Common myeloid progenitor, CD34-positive (primary cell): ENCODE data around the gene PCYT1A.
A peak's percentile ranks its signal among the peaks of the same experiment; 100 is the strongest.

ENCODE experiments used
- CTCF ChIA-PET: fragments of 350-600 bp; sonication (Branson Sonifier 250); formaldehyde crosslinking; loops from one replicate; lab custom pipeline; 2021; ENCODE audit warnings: antibody characterized with exemption; lab: Charles Lee
- POLR2A ChIA-PET: fragments of 350-600 bp; sonication (Branson Sonifier 250); formaldehyde crosslinking; loops from one replicate; lab custom pipeline; 2021; ENCODE audit warnings: antibody characterized with exemption; lab: Charles Lee
- DNase-seq, 3 donors: peaks; one replicate each; pipeline versions ENCODE4 v3.0.0 to v3.0.0-alpha.2; 2013
- H3K27ac ChIP-seq, 2 experiments: 1 replicate in 1 of 2; 2 replicates in 1 of 2; pipeline ENCODE4 v1.7.0; 2013; ENCODE audit warnings: inconsistent platforms in 2 of 2, low read length in 2 of 2, mild to moderate bottlenecking in 2 of 2, low read depth in 1 of 2, moderate library complexity in 1 of 2; ENCODE audit not compliant: severe bottlenecking in 2 of 2, insufficient read depth in 1 of 2, poor library complexity in 1 of 2
- H3K27me3 ChIP-seq, 5 experiments: replicated peaks in 2 of 5; 1 replicate in 3 of 5; 2 replicates in 2 of 5; pipeline versions ENCODE4 v1.6.1 to v1.7.0; 2013; ENCODE audit warnings: low read length in 4 of 5, mild to moderate bottlenecking in 2 of 5, moderate library complexity in 2 of 5, inconsistent platforms in 1 of 5; ENCODE audit not compliant: insufficient read depth in 5 of 5, control insufficient read depth in 4 of 5
- H3K36me3 ChIP-seq, 4 experiments: 1 replicate in 2 of 4; 2 replicates in 2 of 4; pipeline versions ENCODE4 v1.6.1 to v1.7.0; 2013; ENCODE audit warnings: low read length in 3 of 4, control low read depth in 1 of 4, mild to moderate bottlenecking in 1 of 4; ENCODE audit not compliant: control insufficient read depth in 4 of 4, insufficient read depth in 4 of 4
- H3K4me1 ChIP-seq, 4 experiments: 1 replicate in 3 of 4; 2 replicates in 1 of 4; pipeline versions ENCODE4 v1.6.1 to v1.7.1; 2013; ENCODE audit warnings: low read length in 3 of 4, mild to moderate bottlenecking in 3 of 4, control low read depth in 1 of 4, inconsistent platforms in 1 of 4, moderate library complexity in 1 of 4; ENCODE audit not compliant: control insufficient read depth in 4 of 4, insufficient read depth in 4 of 4; ENCODE audit errors: control extremely low read depth in 1 of 4
- H3K4me3 ChIP-seq, 7 experiments: 1 replicate in 4 of 7; 2 replicates in 3 of 7; pipeline versions ENCODE4 v1.5.1 to v1.7.0; 2013; ENCODE audit warnings: mild to moderate bottlenecking in 7 of 7, low read length in 6 of 7, moderate library complexity in 6 of 7, inconsistent platforms in 2 of 7, low read depth in 2 of 7, control low read depth in 1 of 7; ENCODE audit not compliant: insufficient read depth in 4 of 7, control insufficient read depth in 1 of 7; ENCODE audit errors: extremely low read depth in 1 of 7
- H3K9me3 ChIP-seq, 5 experiments: 1 replicate in 4 of 5; 2 replicates in 1 of 5; pipeline versions ENCODE4 v1.6.1 to v1.7.1; 2013; ENCODE audit warnings: low read length in 4 of 5, mild to moderate bottlenecking in 2 of 5, inconsistent platforms in 1 of 5, low read depth in 1 of 5, moderate library complexity in 1 of 5; ENCODE audit not compliant: control insufficient read depth in 4 of 5, insufficient read depth in 2 of 5; ENCODE audit errors: control extremely low read depth in 1 of 5
- WGBS: methylation state at CpG from one replicate; pipeline ENCODE4 v1.1.5; 2013; ENCODE audit not compliant: insufficient coverage; 5-methylcytosine and 5-hydroxymethylcytosine counted together

Gene PCYT1A

GRCh38 chr3:196292286-196292923 is 4.9 kb upstream of the PCYT1A start:
- H3K4me1 ChIP-seq: peaks cover 0 to 3% (median 1%) of the 10 kb centered on the region in 4 experiments
- CTCF ChIA-PET: no interaction called here
- H3K27me3 ChIP-seq: no peaks in the 10 kb centered on the region
- H3K9me3 ChIP-seq: no peaks in the 10 kb centered on the region
- no peak overlapping the region for H3K27ac ChIP-seq
- POLR2A ChIA-PET: no interaction called here
- no peaks in the 10 kb centered on the region for H3K36me3 ChIP-seq
- H3K4me3 ChIP-seq: no peak overlapping the region
- DNase-seq: no peak
- 94% methylated on average over 3 of the region's 5 CpGs for WGBS

- peak overlapping the region; percentile 82 to 90 for H3K27ac ChIP-seq
- WGBS: 0% methylated on average over 12 of the region's 17 CpGs
- POLR2A ChIA-PET: interaction anchor here (0.7 to 1.1 kb wide), 2 partner anchors 19 to 119 kb away, joined by 3 read pairs; no protein-coding TSS in a partner anchor
- no peaks in the 10 kb centered on the region for H3K9me3 ChIP-seq
- no peak for DNase-seq
- H3K4me1 ChIP-seq: peaks cover 11 to 22% (median 17%) of the 10 kb centered on the region in 4 experiments
- H3K36me3 ChIP-seq: peaks cover 0 to under 1% (median 0%) of the 10 kb centered on the region in 4 experiments
- CTCF ChIA-PET: no interaction called here
- H3K4me3 ChIP-seq: peak overlapping the region; percentile 91 to 99 (median 95)
- H3K27me3 ChIP-seq: no peaks in the 10 kb centered on the region
These were observed 575 bp upstream of the PCYT1A start for GRCh38 chr3:196288141-196288460.

GRCh38 chr3:196287090-196287439 is 461 bp downstream of the PCYT1A start:
- Histone ChIP-seq H3K4me3 (peak overlapping the region; percentile 91 to 99 (median 95)), H3K27ac (peak overlapping the region; percentile 82 to 90), H3K4me1 (peaks cover 11 to 22% (median 17%) of the 10 kb centered on the region in 4 experiments), H3K36me3 (peaks cover 0 to 3% (median under 1%) of the 10 kb centered on the region in 4 experiments), H3K9me3 (no peaks in the 10 kb centered on the region), H3K27me3 (no peaks in the 10 kb centered on the region)
- DNase-seq: peak; percentile 47 to 60 (median 54)
- 0% methylated on average over 22 of the region's 22 CpGs for WGBS
- CTCF ChIA-PET: interaction anchor here (0.7 kb wide), 1 partner anchor 23 kb away, joined by 3 read pairs; no protein-coding TSS in a partner anchor
- POLR2A ChIA-PET: no interaction called here

GRCh38 chr3:196284396-196284795 is 3.1 kb downstream of the PCYT1A start:
- H3K27me3 ChIP-seq: no peaks in the 10 kb centered on the region
- no peak overlapping the region for H3K27ac ChIP-seq
- H3K4me3 ChIP-seq: no peak overlapping the region
- no peak for DNase-seq
- peaks cover 0 to 3% (median 1%) of the 10 kb centered on the region in 4 experiments for H3K36me3 ChIP-seq
- POLR2A ChIA-PET: no interaction called here
- no peaks in the 10 kb centered on the region for H3K9me3 ChIP-seq
- 100% methylated on average over 1 of the region's 3 CpGs for WGBS
- H3K4me1 ChIP-seq: peaks cover 12 to 42% (median 23%) of the 10 kb centered on the region in 4 experiments
- CTCF ChIA-PET: interaction anchor here (1.3 kb wide), 1 partner anchor 22 kb away, joined by 3 read pairs; no protein-coding TSS in a partner anchor

- H3K4me3 ChIP-seq: no peak overlapping the region
- no peaks in the 10 kb centered on the region for H3K9me3 ChIP-seq
- WGBS: 91% methylated on average over 3 of the region's 4 CpGs
- DNase-seq: no peak
- ChIA-PET CTCF (interaction anchor here (1.3 to 1.6 kb wide), 2 partner anchors 9 to 23 kb away, joined by 3 to 5 read pairs; no protein-coding TSS in a partner anchor), POLR2A (no interaction called here)
- H3K36me3 ChIP-seq: peaks cover 0 to 5% (median 3%) of the 10 kb centered on the region in 4 experiments
- H3K4me1 ChIP-seq: peaks cover 12 to 52% (median 29%) of the 10 kb centered on the region in 4 experiments
- H3K27ac ChIP-seq: no peak overlapping the region
- no peaks in the 10 kb centered on the region for H3K27me3 ChIP-seq
These were observed 5.6 kb downstream of the PCYT1A start for GRCh38 chr3:196281962-196282361.

GRCh38 chr3:196280689-196281440 is 6.7 kb downstream of the PCYT1A start:
- Histone ChIP-seq H3K9me3 (no peaks in the 10 kb centered on the region), H3K4me1 (peaks cover 4 to 42% (median 19%) of the 10 kb centered on the region in 4 experiments), H3K27ac (no peak overlapping the region), H3K27me3 (no peaks in the 10 kb centered on the region), H3K4me3 (no peak overlapping the region), H3K36me3 (peaks cover 0 to 5% (median 3%) of the 10 kb centered on the region in 4 experiments)
- POLR2A ChIA-PET: interaction anchor here (0.6 to 0.7 kb wide), 2 partner anchors 73 to 152 kb away, joined by 3 to 4 read pairs; no protein-coding TSS in a partner anchor
- DNase-seq: peak in 2 of 3 donors; percentile 22 to 31
- CTCF ChIA-PET: interaction anchor here (1.6 kb wide), 1 partner anchor 22 kb away, joined by 5 read pairs; no protein-coding TSS in a partner anchor
- WGBS: 87% methylated on average over 7 of the region's 7 CpGs
